Epidermal melanocyte (primary cell): ENCODE data around the gene REG3A.

Source experiments
- DNase-seq: peaks from one replicate; pipeline ENCODE4 v3.0.0; 2011; ENCODE audit warnings: low spot score; ENCODE audit not compliant: insufficient read length

REG3A gene

DNA sequence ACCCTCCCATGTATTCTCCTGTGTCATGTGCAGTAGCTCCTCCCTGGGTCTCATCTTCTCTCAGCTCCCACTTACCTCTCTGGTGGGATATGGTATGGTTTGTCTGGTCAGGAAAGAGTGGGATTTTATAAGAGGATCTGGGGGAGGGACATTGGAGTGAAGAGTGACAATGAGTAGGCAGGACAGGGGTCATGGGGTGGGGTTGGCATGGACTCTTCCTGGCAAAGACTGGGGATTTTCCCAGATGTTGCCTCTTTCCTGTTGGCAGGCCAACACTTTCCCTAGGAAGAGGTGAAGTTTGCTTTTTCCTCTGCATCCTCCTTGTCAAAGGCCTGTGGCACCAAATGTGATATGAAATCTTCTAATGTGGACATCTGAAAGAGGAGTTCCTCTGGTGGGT, at the start of gene REG3A:
TSS of gene REG3A (minus strand) at position 101 of the 400 bp plus-strand sequence. CDS start 348 bp downstream, outside the sequence.
- DNase-seq, result no peak

DNA sequence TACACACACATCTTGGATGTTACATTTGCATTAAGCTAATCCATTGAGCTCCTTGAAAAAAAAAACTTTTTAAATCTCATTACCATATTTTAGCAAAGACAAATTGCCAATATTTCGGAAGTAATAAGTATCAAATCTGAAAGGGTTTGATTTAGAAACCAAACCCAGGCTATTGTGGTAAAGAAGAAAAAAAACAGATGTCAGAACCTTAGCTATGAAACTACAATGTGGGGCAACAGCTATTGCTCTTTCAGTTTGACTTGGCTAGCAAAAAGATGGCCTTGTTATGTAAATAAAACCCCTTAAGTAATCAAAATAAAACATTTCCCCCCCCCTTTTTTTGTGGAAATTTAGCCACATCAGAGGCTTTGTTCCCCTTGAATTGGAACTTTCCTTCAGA, 41.2 kb upstream of the REG3A start:
- no peak for DNase-seq

DNA sequence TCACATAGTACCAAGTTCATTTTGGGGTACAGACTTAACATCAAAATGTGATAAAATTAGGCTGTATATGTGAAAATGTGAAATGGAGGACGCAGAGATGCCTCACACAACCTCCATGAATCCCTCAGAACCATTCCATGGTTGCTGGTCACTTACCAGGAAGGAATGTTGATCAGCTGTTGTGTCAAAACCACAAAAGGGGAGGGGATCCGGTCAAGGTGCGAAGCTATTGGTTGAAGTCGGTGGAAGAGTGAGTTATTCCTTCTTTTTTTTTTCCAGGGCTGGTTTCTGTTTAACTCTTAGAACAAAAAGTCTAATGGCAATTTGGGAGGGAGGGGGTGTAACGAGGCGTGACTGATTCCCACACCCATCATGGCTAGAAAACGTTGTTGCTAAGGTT, 32.3 kb upstream of the REG3A start:
- DNase-seq, result no peak

DNA sequence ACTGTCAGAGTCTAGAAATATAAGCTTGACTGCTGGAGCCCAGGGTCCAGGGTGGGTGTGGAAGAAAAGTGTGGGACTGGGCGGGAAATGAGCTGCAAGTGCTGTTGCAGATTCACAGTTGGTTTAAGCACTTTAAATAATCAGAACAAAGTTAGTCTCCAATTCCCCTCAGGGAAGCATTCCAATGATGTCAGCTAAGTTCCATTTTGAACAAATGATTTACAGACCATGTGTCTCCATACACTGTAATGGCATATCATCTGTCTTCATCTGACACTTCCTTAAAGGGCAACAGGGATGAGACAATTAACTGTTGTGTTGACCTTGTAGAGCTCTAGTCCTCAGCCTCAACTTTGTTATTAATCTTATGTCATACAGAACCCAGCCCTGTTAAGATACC, 31.5 kb upstream of the REG3A start:
- DNase-seq, result no peak

DNA sequence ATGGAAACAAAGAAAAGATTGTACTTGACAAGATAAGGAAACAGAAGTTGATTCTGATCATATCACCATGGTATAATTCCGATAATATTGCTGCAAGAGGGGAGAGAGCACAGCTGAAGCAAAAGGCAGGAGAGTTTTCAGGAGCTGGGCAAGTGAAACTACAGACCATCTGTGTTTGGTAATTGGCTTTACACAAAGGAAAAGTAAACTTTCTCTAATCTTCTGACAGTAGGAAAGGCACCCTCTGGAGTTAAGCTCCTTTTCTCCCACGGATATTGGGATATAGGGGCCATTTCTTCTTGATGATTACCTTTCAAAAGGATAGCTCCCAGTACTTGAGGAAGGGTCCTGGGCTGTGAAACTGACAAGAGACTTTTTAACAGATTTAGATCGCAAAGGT, 29.9 kb upstream of the REG3A start:
- no peak for DNase-seq

DNA sequence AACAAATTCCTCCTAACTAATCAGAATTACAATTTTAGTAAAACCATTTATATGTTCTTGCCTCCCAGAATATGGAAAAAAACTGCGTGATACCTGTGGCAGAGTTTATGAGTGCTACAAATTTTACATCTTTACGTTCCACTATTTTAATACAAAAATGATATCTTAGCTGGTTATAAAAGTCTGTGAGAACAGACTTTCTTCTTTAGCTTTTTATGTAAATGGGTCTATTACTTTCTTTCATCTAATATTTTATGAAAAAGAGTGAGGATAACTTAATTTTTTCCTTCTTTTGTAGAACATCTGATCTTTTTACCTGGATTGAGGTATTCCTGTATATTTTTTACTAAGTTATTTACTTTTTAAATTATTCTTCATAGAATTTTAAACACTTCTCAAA, 22.1 kb upstream of the REG3A start:
- no peak for DNase-seq

DNA sequence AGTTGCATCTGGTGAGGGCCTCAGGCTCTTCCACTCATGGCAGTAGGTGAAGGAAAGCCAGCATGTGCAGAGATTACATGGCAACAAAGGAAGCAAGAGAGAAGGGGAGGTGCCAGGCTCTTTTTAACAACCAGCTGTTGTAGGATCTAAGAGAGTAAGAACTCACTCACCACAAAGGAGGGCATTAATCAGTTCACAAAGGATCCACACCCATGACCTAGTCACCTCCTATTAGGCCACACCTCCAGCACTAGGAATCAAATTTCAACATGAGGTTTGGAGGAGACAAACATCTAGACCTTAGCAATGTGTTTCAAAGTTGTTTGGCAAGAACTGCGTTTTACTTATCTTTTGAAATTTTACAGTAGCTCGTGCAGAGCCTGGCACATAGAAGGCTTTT, 20.5 kb upstream of the REG3A start:
- no peak for DNase-seq

DNA sequence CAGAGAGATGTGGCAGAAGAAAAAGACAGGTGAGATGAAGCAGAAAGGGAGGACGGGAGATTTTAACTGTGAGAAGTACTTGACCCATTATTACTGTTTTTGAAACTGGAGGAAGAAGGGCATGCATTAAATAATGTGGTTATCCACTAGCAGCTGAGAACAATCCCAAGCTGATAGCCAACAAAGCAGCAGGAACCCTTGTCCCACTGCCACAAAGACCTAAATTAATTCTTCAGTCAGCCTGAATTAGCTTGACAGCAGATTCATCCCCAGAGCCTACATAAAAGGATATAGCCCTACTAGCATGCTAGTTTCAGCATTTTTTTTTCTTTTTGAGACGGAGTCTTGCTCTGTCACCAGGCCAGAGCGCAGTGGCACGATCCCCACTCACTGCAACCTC, 19.5 kb upstream of the REG3A start:
- DNase-seq, result no peak

DNA sequence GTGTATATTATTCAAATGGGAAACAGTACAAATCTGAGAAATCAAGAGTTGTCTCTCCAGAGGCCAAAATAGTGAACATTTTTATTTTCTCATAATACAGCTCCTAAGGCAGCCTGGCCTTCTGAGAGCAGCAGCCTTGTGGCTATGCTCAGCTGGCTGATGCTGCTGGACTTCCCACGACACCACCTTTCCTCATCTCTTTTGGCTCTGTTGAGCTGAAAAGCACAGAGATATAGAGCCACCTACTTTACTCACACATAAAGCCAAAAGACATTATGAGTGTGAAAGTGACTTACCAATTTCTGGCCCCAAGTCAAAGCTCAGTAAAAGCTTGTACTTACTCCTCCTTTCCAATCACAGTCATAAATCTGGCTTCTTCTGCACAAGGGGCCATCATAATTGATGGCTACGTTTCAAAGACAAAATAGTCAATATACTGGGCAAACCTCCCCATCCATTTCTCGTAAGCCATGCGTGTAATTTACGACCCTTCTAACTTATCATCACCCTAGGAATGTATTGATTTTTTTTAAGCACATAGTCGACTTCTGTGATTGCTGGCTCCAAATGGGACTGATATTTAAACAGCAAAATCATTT, 18.6 kb upstream of the REG3A start:
- no peak for DNase-seq

DNA sequence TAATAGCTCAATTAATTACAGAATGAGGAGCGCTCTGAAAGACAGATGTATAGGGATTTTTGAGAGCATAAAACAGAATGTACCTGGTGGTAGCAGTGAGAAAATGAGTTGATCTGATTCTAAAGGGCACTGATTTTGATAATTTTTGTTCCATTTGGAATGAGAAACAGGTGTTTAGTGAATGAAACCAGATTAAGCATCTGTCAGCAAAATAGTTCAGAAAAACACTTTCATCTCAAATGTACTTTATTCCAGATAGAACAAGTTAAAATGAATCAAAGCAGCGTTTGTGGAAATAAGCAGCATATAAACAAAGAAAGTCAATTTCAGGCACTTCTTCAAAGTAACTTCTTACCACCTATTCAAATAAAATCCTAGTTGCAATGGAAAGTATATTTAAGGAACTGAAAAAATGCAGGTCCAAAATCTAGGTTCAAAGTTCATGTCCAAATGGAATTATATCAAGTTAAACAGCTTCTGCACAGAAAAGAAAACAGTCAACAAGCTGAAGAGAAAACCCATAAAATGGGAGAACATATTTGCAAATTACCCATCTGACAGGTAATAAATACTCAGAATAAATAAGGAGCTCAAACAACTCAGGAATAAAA, 11.9 kb upstream of the REG3A start:
- DNase-seq, result no peak

DNA sequence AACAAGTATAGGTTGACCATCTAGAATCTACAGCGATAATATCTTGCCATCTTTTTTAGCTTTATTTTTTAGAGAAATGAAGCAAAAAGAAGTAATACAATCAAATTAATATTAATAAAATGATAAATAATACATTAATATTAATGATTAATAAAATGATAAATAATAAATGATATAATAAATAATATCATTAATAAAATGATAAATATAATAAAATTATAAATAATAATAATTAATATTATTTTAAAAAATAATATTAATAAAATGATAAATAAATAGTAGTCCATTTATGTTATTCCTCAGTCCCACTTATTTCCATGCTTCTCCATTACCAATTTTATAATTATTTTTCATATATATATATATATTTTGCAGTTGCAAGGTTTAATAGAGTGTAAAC, 3.2 kb upstream of the REG3A start:
- DNase-seq, result no peak

DNA sequence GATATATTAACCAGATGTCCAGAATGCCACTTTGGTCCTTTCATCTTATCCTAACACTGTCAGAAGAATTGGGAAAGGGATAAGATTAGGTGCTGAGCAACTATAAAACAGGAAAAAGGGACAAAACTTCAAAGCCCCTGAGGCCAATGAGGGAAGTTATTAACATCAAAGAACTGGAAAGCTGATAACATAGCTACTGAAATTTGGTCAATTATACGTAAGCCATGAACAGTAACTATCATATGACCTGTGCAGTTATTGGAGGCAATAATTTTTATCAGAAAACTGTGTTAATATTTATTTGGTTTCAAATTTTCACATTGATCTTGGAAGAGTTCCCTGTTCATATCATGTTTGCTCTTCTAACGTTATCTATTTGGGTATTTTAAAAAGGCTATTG, 2.6 kb upstream of the REG3A start:
- no peak for DNase-seq

DNA sequence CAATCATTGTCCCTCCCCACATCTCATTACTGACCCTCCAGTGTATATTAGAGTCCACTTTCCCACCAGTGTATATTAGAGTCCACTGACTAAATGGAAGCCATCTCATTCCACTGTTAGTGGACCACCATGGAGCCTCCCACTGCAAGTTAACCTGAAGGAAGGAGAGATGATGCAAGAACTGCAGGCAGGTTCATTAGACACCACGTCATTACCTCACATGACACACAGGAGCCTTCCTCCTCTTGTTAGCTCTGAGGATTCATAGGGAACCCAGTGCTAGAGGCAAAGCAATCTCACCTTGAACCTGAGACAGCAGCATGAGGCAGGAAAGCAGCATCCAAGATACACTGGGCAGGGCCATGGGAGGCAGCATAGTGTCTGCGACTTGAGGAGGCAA, 523 bp downstream of the REG3A start:
- no peak for DNase-seq

DNA sequence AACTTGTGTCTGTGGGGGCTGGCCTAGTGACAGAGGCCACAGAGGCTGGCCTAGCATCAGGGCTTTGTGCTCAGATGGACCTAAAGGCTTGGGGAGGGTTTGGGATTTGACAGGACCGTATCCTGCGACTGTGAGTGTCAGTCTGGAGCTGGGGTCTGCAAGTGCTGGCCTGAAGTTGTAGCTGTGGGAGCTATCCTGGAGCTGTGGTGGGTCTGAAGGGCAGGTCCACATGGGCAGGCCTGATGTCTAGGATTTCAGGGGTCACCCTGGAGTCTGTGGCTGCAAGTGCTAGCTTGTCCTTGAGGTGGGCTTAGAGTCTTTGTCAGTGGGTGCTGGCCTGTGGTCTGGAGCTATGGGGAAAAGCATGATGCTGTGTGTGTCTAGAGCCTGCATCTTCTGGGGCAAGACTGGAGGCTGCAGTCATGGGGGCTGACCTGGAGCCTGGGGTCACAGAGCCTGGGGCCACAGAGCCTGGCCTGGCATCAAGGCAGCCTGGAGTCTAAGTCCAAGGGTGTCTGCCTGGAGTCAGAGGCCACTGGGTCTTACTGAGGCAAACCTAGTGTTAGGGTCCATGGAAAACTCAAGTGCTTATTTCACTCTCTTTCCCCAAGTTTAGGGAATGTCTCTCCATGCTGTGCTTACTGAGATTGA, 3.6 kb downstream of the REG3A start:
- no peak for DNase-seq

DNA sequence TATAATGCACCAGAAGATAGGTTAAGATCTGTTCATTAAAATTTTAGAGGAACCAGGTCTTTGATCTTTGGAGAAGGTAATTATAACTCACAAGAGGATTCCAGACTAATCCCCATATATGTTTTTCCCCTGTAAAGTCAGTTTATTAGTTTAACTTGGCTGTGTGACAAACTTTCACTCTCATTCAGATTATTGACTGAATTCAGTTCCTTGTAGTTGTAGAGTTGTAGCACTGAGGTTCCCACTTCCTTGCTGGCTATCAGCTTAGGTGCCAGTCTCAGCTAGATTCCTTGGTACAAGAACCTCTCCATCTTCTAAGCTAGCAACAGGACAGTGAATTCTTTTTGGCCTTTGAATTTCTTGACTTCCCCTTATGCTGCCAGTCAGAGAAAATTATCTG, 20.1 kb downstream of the REG3A start:
- no peak for DNase-seq

DNA sequence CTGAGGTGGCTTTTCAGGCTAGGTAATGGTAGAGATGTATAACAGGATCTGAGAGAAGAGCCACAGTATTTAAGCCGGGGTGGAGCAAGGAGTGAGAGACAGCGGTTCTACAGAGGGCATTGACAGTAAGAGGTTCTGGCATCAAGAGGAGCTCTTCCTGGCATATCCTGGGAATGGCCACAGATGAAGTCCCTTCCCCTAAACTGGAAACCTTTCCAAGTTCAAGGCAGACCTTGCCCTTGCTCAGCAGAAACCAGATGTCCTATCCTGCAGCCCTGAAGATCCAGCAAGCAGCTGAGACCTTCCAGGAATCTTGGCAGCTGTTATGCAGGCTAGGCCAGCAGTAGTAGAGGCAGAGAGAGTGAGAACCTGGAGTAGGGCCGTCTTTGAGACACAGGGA, 21.2 kb downstream of the REG3A start:
- no peak for DNase-seq

DNA sequence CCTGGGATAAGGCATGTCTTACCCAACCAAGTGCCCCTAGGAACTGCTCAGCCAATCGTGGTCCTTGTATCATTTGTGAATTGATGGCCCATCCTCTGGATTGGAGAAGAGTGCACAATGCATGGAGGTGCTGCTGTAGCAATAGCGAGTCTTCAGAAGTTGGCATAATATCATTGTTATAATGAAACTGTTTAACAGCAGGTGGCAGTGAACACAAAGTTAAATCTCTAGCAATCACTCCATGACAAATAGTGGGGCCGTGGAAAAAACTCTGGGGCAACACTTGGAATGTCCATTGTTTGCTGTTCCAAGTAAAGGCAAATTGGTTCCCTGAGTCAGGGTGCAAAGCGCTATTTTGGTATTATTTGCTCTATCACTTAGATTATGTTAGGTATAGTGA, 27.9 kb downstream of the REG3A start:
- no peak for DNase-seq

DNA sequence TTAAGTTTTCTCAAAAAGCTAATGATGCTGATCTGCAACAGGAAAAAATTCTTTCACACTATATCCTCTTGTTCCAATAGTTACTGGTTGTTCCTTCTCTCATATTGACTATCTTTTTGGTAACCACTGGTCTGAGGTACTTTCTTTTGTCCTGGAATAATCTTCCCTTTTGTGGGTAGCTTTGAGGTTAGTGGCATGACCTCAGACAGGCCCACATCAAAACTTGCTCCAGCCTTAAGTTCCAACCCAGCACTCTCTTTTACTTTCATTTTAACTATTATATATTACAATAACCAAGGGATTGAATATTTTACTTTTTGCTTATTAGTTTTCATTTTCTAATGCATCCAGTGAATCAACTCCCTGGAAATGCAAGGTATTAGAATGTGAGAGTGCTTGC, 29.7 kb downstream of the REG3A start:
- no peak for DNase-seq

DNA sequence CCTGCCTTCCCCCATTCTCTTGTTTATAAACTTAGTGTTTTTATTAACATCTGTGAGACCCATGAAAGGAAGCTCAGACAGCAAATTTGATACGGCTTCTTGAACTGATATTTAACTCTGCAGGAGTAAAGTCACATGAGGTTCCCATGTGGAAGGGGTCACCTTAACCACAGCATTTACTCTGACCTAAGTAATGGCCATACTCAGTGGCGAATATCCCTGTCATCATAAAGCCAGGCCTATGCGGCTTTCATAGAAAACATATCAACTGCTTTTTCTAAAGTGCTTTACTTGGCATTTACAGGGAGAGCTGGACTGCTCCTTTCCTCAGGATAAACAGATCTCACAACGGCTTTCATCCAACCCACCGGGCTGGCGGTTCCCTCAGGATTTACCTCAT, 30.3 kb downstream of the REG3A start:
- DNase-seq, result no peak

DNA sequence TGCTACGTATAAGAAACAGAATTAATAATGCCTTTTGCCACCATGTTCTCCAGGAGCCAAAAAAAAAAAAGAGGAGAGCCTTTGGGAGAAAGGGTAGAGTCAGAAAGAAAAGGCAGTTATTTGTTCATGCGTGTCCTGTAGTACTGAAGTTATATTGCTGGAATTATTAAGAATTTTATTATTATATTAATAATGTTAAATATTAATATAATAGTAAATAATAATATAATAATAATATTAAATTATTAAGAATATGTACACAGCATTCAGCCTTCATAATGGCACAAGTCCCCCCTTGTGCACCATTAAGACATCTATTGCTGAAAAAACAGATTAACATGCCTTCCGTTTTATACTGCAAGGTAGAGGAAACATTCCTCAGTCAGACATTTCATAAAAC, 31.1 kb downstream of the REG3A start:
- DNase-seq, result no peak

DNA sequence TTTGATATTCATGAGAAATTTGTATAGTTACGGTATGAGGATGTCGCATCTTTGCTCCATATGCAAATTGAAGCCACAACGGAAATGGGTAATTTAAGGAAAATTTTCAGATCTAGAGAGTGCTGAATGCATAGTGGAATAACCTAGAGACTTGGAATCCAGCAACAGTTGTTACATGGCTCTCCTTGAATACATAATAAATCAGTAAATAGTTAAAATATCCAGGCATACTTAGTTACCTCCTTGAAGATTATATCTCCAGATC, 33.9 kb downstream of the REG3A start:
- no peak for DNase-seq

DNA sequence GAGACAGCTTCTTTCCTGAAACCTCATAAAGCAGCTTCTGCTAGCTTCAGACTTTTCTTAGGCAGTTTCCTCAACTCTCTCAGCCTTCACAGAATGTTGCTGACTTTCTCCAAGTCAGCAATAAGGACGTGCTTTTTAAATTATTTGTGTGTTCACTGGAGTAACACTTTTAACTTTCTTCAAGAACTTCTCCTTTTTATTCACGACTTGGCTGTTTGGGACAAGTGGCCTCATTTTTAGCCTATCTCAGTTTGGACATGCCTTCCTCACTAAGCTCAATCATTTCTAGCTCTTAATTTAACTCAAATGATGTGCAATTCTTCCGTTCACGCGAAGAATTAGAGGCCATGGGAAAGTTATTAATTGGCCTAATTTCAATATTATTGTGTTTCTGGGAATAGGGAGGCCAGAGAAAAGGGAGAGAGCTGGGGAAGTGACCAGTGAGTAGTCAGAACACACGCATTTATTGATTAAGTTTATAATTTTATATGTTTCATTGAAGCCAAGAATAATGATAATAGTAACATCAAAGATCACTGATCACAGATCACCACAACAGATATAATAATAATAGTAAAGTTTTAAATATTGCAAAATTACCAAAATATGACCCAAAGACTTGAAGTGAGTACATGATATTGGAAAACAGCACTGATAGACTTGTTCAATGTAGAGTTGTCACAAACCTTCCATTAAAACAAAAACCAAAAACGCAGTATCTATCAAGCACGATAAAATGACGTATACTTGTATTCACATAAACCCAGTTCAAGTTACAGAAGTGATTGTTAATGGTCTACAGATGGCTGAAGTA, 34.4 kb downstream of the REG3A start:
- DNase-seq, result no peak

DNA sequence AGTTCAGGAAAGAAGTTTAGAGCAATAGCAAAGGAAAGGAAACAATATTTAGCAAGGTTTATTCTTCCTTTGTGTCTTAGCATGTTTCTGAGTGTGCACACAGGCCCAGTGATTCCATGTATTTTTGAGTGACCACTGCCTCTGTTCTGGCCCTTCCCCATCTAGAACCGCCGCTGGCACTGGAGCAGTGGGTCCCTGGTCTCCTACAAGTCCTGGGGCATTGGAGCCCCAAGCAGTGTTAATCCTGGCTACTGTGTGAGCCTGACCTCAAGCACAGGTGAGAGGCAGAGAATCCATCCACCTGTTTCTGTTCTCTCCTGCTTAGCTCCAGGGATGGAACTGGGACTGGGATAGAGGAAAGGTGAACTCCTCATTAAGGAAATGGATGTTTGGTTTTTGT, 36.9 kb downstream of the REG3A start:
- no peak for DNase-seq
